ENCODE measurements around the gene SFXN5. TPM values are rescaled to one million over a fixed set of nuclear protein-coding genes. Genes with fewer than 3 reads are reported as not detected.

SFXN5 gene
- total and polyA plus RNA-seq, 2 of the 4 experiments (the other 2 are of a cell fraction): 8.6 to 17.0 TPM

- H3K23ac ChIP-seq (ENCODE audit: low read depth, low read length): no peak overlapping the region
- dilution Hi-C loops (cut with HindIII; ENCODE audit: low sequenced_read_pairs, unreplicated experiment) (no loop called here), in situ Hi-C loops (cut with MboI; ENCODE audit: low sequenced_read_pairs) (no loop called here), intact Hi-C loops (cut with micrococcal nuclease) (no loop called here)
- no peak overlapping the region for H2BK5ac ChIP-seq (ENCODE audit: low read depth, low read length, poor library complexity, severe bottlenecking)
- H3K9me3 ChIP-seq (ENCODE audit: control insufficient read depth, insufficient read depth, low read length): no peaks in the 10 kb centered on the region
- H3K27ac ChIP-seq (ENCODE audit: insufficient read depth, low read length): no peak overlapping the region
- H3K4me2 ChIP-seq (ENCODE audit: low read depth, low read length): no peak overlapping the region
- no peak overlapping the region for H2BK20ac ChIP-seq (ENCODE audit: low read depth, low read length)
- peaks cover 4% of the 10 kb centered on the region; the same call in 1 of the 2 replicates for H3K4me1 ChIP-seq (ENCODE audit: control insufficient read depth, insufficient read depth, low read length)
- no peak overlapping the region for H2AFZ ChIP-seq (replicated peaks; ENCODE audit: low read length, poor library complexity)
- no peak overlapping the region for H3K18ac ChIP-seq (ENCODE audit: low read depth, low read length)
- ATAC-seq (ENCODE audit: low read depth) (no peak), DNase-seq (no peak)
- H4K20me1 ChIP-seq (ENCODE audit: insufficient read depth, low read length): no peaks in the 10 kb centered on the region; the same call in 1 of the 2 replicates
- ChIA-PET CTCF (no interaction called here), POLR2A (ENCODE audit: unreplicated experiment) (no interaction called here)
- no peak overlapping the region for H3K56ac ChIP-seq (ENCODE audit: extremely low read depth, insufficient read depth, low read length)
- peaks cover 11% of the 10 kb centered on the region; the same call in 1 of the 2 replicates for H3K9me1 ChIP-seq (ENCODE audit: insufficient read depth, low read length)
- H3K27me3 ChIP-seq (ENCODE audit: control insufficient read depth, insufficient read depth, low read length): no peaks in the 10 kb centered on the region
- no peak overlapping the region for H3K14ac ChIP-seq (replicated peaks; ENCODE audit: low read depth, low read length)
- no peak overlapping the region for H2AK9ac ChIP-seq (replicated peaks; ENCODE audit: low read depth, low read length, poor library complexity)
- no peak overlapping the region for H4K5ac ChIP-seq (ENCODE audit: low read depth, low read length)
- no peak overlapping the region for H4K91ac ChIP-seq (ENCODE audit: insufficient read depth, low read depth, low read length)
- H3K9ac ChIP-seq (ENCODE audit: low read depth, low read length): no peak overlapping the region
- H3K4ac ChIP-seq (ENCODE audit: low read depth, low read length): no peak overlapping the region
- 83% methylated on average over 2 of the region's 7 CpGs; no CpG with 5 or more reads in 1 of the 2 experiments for WGBS, 2 experiments (ENCODE audit: extremely low coverage in 2 of 2, insufficient read length in 1 of 2)
- no TSS peak for BruUV-seq (replicated peaks)
- no peak overlapping the region for H4K8ac ChIP-seq (ENCODE audit: low read depth in 2 of 2, low read length in 2 of 2)
- no peaks in the 10 kb centered on the region for H3K79me1 ChIP-seq (ENCODE audit: low read depth in 1 of 2, low read length in 2 of 2)
- no peak overlapping the region for H3K4me3 ChIP-seq (ENCODE audit: insufficient read depth, low read depth, low read length)
- no peak overlapping the region for H2BK15ac ChIP-seq (ENCODE audit: low read depth, low read length)
- TF ChIP-seq CHD1 (IDR thresholded peaks at IDR 0.05; ENCODE audit: low read depth, low read length) (no peak), FOS (IDR thresholded peaks at IDR 0.05; ENCODE audit: low read depth, low read length) (no peak), CTCF (conservative IDR thresholded peaks at IDR 0.05; ENCODE audit: low read depth, low read length) (no peak), MAZ (IDR thresholded peaks at IDR 0.05; ENCODE audit: borderline replicate concordance, low read depth, low read length) (no peak), MXI1 (IDR thresholded peaks at IDR 0.05; ENCODE audit: borderline replicate concordance, low read depth, low read length) (no peak), SMC3 (IDR thresholded peaks at IDR 0.05; ENCODE audit: low read depth, low read length) (no peak), POLR2A (IDR thresholded peaks at IDR 0.05; ENCODE audit: low read depth, low read length) (no peak)
- no peak overlapping the region for H2BK120ac ChIP-seq (ENCODE audit: low read depth, low read length)
- H3K36me3 ChIP-seq (ENCODE audit: control insufficient read depth, insufficient read depth, low read length): peaks cover 3% of the 10 kb centered on the region; the same call in 1 of the 2 replicates
- no peak overlapping the region for H2AK5ac ChIP-seq (ENCODE audit: low read depth, low read length)
These were observed 87.3 kb downstream of the SFXN5 start for GRCh38 chr2:72984172-72984671.

Data from IMR-90 (cell line).